ENCODE results near the gene UST. TPM values are rescaled to one million over a fixed set of nuclear protein-coding genes. Genes with fewer than 3 reads are reported as not detected.

UST gene
- total and polyA plus RNA-seq, 9 of the 15 experiments (the other 6 are each of a cell fraction or from before 2014, with no cell fraction given): 0.04 to 0.10 TPM; not detected in 7

DNA sequence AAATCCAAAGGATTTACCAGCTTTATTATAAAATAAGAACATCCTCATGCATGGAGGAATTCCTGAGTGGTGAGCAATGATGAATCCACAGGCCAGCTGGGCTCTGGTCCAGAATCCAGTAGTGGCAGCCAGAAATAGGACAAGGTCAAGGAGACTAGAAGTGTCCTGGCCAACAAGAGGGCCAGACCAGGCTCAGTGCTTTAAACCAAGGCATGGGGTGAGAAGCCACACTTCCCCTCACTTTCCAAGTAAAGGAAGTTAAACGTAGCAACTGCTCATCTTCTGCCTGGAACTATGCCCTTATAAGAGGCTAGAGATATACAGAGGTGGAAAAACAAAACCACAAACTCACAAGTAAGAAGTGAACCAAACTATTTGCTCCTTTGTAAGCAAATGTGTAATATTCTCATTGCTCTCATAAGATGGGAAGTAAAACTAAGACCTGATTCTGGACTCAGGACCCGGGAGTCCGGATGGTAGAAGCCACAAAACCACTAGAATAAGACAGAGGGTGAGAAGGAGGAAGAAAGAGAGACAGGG, 253.2 kb downstream of the UST start:
- ATAC-seq (no peak), FAIRE-seq (no peak), DNase-seq (ENCODE audit: extremely low read depth in 1 of 4, low spot score in 3 of 4) (no peak)
- no peaks in the 10 kb centered on the region for H3K4me1 ChIP-seq (replicated peaks in 1 of 2; ENCODE audit: control insufficient read depth in 2 of 2, insufficient read depth in 2 of 2, low read length in 2 of 2)
- no peaks in the 10 kb centered on the region for H3K27me3 ChIP-seq (ENCODE audit: control insufficient read depth in 2 of 2, insufficient read depth in 2 of 2, low read length in 2 of 2)
- H3K79me2 ChIP-seq (ENCODE audit: control insufficient read depth, insufficient read depth, low read length): no peaks in the 10 kb centered on the region
- no peak overlapping the region for H3K4me3 ChIP-seq
- H3K9me3 ChIP-seq (replicated peaks; ENCODE audit: control insufficient read depth, insufficient read depth, low read depth, low read length): no peaks in the 10 kb centered on the region
- in situ Hi-C loops (cut with MboI) (no loop called here), intact Hi-C loops (cut with micrococcal nuclease) (no loop called here)
- no peaks in the 10 kb centered on the region for H3K36me3 ChIP-seq (ENCODE audit: control insufficient read depth, insufficient read depth, low read length)
- H3K4me2 ChIP-seq (ENCODE audit: insufficient read depth, low read length): no peak overlapping the region
- ChIA-PET CTCF (ENCODE audit: low intra/inter-chr PET ratio) (no interaction called here), POLR2A (no interaction called here)
- H3K9me1 ChIP-seq (ENCODE audit: control insufficient read depth, insufficient read depth, low read length): no peaks in the 10 kb centered on the region
- H3K9ac ChIP-seq (ENCODE audit: insufficient read depth in 1 of 2, low read depth in 2 of 2, low read length in 2 of 2): no peak overlapping the region
- 0% methylated on average over 3 of the region's 3 CpGs for WGBS (ENCODE audit: insufficient coverage, low coverage, missing lambda C conversion rate)
- BruUV-seq (replicated peaks): no TSS peak
- no peak overlapping the region for H3K27ac ChIP-seq (ENCODE audit: extremely low read depth, low read depth, low read length)
- no peak overlapping the region for H2AFZ ChIP-seq (ENCODE audit: low read depth, low read length)
- no peaks in the 10 kb centered on the region for H4K20me1 ChIP-seq (replicated peaks; ENCODE audit: control insufficient read depth, insufficient read depth, low read length)
- TF ChIP-seq RAD51 (IDR thresholded peaks at IDR 0.05; ENCODE audit: borderline replicate concordance, low read depth) (no peak), TAF1 (IDR thresholded peaks at IDR 0.05; ENCODE audit: control insufficient read depth, extremely low read depth, insufficient read depth, low read length, severe bottlenecking) (no peak), POLR3G (IDR thresholded peaks at IDR 0.05; ENCODE audit: extremely low read depth, insufficient read length, insufficient replicate concordance) (no peak), PHF8 (IDR thresholded peaks at IDR 0.05; ENCODE audit: borderline replicate concordance, low read length) (no peak), CBX3 (IDR thresholded peaks at IDR 0.05; ENCODE audit: borderline replicate concordance in 1 of 2, low read length in 2 of 2) (no peak), LEF1 (IDR thresholded peaks at IDR 0.05) (no peak), RHOXF2B (CRISPR knock-in tag; conservative IDR thresholded peaks at IDR 0.05) (no peak), ZNF764 (CRISPR knock-in tag; IDR thresholded peaks at IDR 0.05; ENCODE audit: low read depth) (no peak), MTF1 (CRISPR knock-in tag; IDR thresholded peaks at IDR 0.05; ENCODE audit: borderline replicate concordance) (no peak), COPS2 (conservative IDR thresholded peaks at IDR 0.05) (no peak), ETS2 (tag; IDR thresholded peaks at IDR 0.05; ENCODE audit: borderline replicate concordance, poor library complexity, severe bottlenecking) (no peak)
- TF ChIP-seq, protein P1, sequence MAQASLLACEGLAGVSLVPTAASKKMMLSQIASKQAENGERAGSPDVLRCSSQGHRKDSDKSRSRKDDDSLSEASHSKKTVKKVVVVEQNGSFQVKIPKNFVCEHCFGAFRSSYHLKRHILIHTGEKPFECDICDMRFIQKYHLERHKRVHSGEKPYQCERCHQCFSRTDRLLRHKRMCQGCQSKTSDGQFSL (CRISPR knock-in tag; IDR thresholded peaks at IDR 0.05): no peak
- TF ChIP-seq, protein P1 (tag; IDR thresholded peaks at IDR 0.05): no peak
- TF ChIP-seq, protein P2, sequence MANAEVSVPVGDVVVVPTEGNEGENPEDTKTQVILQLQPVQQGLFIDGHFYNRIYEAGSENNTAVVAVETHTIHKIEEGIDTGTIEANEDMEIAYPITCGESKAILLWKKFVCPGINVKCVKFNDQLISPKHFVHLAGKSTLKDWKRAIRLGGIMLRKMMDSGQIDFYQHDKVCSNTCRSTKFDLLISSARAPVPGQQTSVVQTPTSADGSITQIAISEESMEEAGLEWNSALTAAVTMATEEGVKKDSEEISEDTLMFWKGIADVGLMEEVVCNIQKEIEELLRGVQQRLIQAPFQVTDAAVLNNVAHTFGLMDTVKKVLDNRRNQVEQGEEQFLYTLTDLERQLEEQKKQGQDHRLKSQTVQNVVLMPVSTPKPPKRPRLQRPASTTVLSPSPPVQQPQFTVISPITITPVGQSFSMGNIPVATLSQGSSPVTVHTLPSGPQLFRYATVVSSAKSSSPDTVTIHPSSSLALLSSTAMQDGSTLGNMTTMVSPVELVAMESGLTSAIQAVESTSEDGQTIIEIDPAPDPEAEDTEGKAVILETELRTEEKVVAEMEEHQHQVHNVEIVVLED (CRISPR knock-in tag; IDR thresholded peaks at IDR 0.05): no peak
- TF ChIP-seq, protein P3, sequence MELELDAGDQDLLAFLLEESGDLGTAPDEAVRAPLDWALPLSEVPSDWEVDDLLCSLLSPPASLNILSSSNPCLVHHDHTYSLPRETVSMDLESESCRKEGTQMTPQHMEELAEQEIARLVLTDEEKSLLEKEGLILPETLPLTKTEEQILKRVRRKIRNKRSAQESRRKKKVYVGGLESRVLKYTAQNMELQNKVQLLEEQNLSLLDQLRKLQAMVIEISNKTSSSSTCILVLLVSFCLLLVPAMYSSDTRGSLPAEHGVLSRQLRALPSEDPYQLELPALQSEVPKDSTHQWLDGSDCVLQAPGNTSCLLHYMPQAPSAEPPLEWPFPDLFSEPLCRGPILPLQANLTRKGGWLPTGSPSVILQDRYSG (tag; conservative IDR thresholded peaks at IDR 0.05; ENCODE audit: low read depth): no peak
- TF ChIP-seq, protein P4, sequence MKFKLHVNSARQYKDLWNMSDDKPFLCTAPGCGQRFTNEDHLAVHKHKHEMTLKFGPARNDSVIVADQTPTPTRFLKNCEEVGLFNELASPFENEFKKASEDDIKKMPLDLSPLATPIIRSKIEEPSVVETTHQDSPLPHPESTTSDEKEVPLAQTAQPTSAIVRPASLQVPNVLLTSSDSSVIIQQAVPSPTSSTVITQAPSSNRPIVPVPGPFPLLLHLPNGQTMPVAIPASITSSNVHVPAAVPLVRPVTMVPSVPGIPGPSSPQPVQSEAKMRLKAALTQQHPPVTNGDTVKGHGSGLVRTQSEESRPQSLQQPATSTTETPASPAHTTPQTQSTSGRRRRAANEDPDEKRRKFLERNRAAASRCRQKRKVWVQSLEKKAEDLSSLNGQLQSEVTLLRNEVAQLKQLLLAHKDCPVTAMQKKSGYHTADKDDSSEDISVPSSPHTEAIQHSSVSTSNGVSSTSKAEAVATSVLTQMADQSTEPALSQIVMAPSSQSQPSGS (CRISPR knock-in tag; IDR thresholded peaks at IDR 0.05): no peak
- TF ChIP-seq, protein P5, sequence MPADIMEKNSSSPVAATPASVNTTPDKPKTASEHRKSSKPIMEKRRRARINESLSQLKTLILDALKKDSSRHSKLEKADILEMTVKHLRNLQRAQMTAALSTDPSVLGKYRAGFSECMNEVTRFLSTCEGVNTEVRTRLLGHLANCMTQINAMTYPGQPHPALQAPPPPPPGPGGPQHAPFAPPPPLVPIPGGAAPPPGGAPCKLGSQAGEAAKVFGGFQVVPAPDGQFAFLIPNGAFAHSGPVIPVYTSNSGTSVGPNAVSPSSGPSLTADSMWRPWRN (IDR thresholded peaks at IDR 0.05; ENCODE audit: low read depth): no peak
